GM23338 (cell line): ENCODE data around the gene LRMDA. TPM values are rescaled to one million over a fixed set of nuclear protein-coding genes. Genes with fewer than 3 reads are reported as not detected.

Experiments used
- ATAC-seq: fragments of 200-7000 bp; cut with Tn5 transposase; 3 replicates; pipeline ENCODE4 v1.9.1; 2020
- DNase-seq: peaks from one replicate; pipeline ENCODE4 v3.0.0-alpha.2; 2015; ENCODE audit warnings: low spot score
- H2AFZ ChIP-seq: fragments of 200-600 bp; sonication (generic); 2 replicates; pipeline ENCODE4 v1.8.0; 2016; ENCODE audit warnings: antibody characterized with exemption, mild to moderate bottlenecking, moderate library complexity
- H3F3A ChIP-seq: fragments of 200-600 bp; sonication (generic); replicated peaks from 2 replicates; pipeline ENCODE4 v1.8.0; 2017; ENCODE audit warnings: antibody characterized with exemption, mixed run types, low read depth
- H3K27ac ChIP-seq: fragments of 200-600 bp; sonication (generic); 2 replicates; pipeline ENCODE4 v1.6.1; 2016; ENCODE audit warnings: low read depth
- H3K27me3 ChIP-seq: fragments of 200-600 bp; sonication (generic); 2 replicates; pipeline ENCODE4 v1.8.0; 2016; ENCODE audit warnings: mild to moderate bottlenecking, mixed run types, moderate library complexity; ENCODE audit not compliant: insufficient read depth
- H3K36me3 ChIP-seq: fragments of 200-600 bp; sonication (generic); 2 replicates; pipeline ENCODE4 v1.8.0; 2016; ENCODE audit warnings: mild to moderate bottlenecking; ENCODE audit not compliant: insufficient read depth
- H3K4me1 ChIP-seq: fragments of 200-600 bp; sonication (generic); 2 replicates; pipeline ENCODE4 v1.8.0; 2016; ENCODE audit warnings: mild to moderate bottlenecking, moderate library complexity; ENCODE audit not compliant: insufficient read depth
- H3K4me2 ChIP-seq: fragments of 200-600 bp; sonication (generic); 2 replicates; pipeline ENCODE4 v1.7.1; 2017; ENCODE audit warnings: mixed run types
- H3K4me3 ChIP-seq: fragments of 200-600 bp; sonication (generic); 2 replicates; pipeline ENCODE4 v1.6.1; 2016; ENCODE audit warnings: mixed run types
- H3K79me2 ChIP-seq: fragments of 200-600 bp; sonication (generic); replicated peaks from 2 replicates; pipeline ENCODE4 v1.8.0; 2017; ENCODE audit warnings: mild to moderate bottlenecking; ENCODE audit not compliant: insufficient read depth
- H3K9me2 ChIP-seq: fragments of 200-600 bp; sonication (generic); 2 replicates; pipeline ENCODE4 v1.8.0; 2017; ENCODE audit not compliant: insufficient read depth
- H4K20me1 ChIP-seq: fragments of 200-600 bp; sonication (generic); replicated peaks from 2 replicates; pipeline ENCODE4 v1.8.0; 2017; ENCODE audit warnings: mild to moderate bottlenecking; ENCODE audit not compliant: insufficient read depth
- H3K27ac Mint-ChIP-seq: 2 replicates; pipeline ENCODE4 v1.8.0; 2020; ENCODE audit warnings: inconsistent platforms, mild to moderate bottlenecking, moderate library complexity, mixed read lengths
- H3K27me3 Mint-ChIP-seq: 3 replicates; pipeline ENCODE4 v1.8.0; 2022; ENCODE audit warnings: low read depth, mild to moderate bottlenecking, moderate library complexity, mixed read lengths, inconsistent platforms; ENCODE audit not compliant: insufficient read depth, poor library complexity
- H3K36me3 Mint-ChIP-seq: 3 replicates; pipeline ENCODE4 v1.8.0; 2021; ENCODE audit warnings: low read depth, mild to moderate bottlenecking, inconsistent platforms, moderate library complexity, mixed read lengths
- H3K4me1 Mint-ChIP-seq: 3 replicates; pipeline ENCODE4 v1.8.0; 2020; ENCODE audit warnings: mild to moderate bottlenecking, inconsistent platforms, mixed read lengths
- H3K4me3 Mint-ChIP-seq: 3 replicates; pipeline ENCODE4 v1.8.0; 2021; ENCODE audit warnings: moderate library complexity, mild to moderate bottlenecking, inconsistent platforms, mixed read lengths
- H3K9me3 Mint-ChIP-seq: 3 replicates; pipeline ENCODE4 v1.8.0; 2020; ENCODE audit warnings: moderate library complexity, mild to moderate bottlenecking, inconsistent platforms, mixed read lengths
- CREB1 ChIP-seq: fragments of 250-450 bp; sonication (Bioruptor Pico); IDR thresholded peaks from 2 replicates; pipeline ENCODE4 v1.5.0; 2020; ENCODE audit warnings: low read depth, mild to moderate bottlenecking, moderate library complexity
- CTCF ChIP-seq, 2 experiments: fragments of 200-600 bp in 1 of 2; sonication (generic) in 1 of 2; conservative IDR thresholded peaks; 2 replicates each; pipeline versions ENCODE4 v1.5.1 to v1.6.1; 2016 to 2017; ENCODE audit warnings: antibody characterized with exemption in 2 of 2, low read depth in 2 of 2, mild to moderate bottlenecking in 2 of 2, moderate library complexity in 1 of 2
- ETS1 ChIP-seq: IDR thresholded peaks from 2 replicates; pipeline ENCODE4 v1.6.1; 2016; ENCODE audit warnings: antibody characterized with exemption
- EZH2phosphoT487 ChIP-seq: fragments of 200-600 bp; sonication (generic); IDR thresholded peaks from one replicate; pipeline ENCODE4 v1.8.1; 2018; ENCODE audit warnings: antibody characterized with exemption; ENCODE audit not compliant: unreplicated experiment
- JUNB ChIP-seq: IDR thresholded peaks from one replicate; pipeline ENCODE4 v1.6.1; 2016; ENCODE audit warnings: antibody characterized with exemption; ENCODE audit not compliant: unreplicated experiment
- REST ChIP-seq: IDR thresholded peaks from one replicate; pipeline ENCODE4 v1.6.1; 2018; ENCODE audit warnings: antibody characterized with exemption; ENCODE audit not compliant: unreplicated experiment
- STAT1 ChIP-seq: IDR thresholded peaks from one replicate; pipeline ENCODE4 v1.6.1; 2016; ENCODE audit warnings: antibody characterized with exemption; ENCODE audit not compliant: unreplicated experiment
- ZNF114 ChIP-seq: fragments of 250-450 bp; sonication (Bioruptor Pico); IDR thresholded peaks from 2 replicates; pipeline ENCODE4 v1.5.0; 2020; ENCODE audit warnings: mild to moderate bottlenecking, moderate library complexity
- ZNF331 ChIP-seq: fragments of 250-450 bp; sonication (Bioruptor Pico); IDR thresholded peaks from 2 replicates; pipeline ENCODE4 v1.5.0; 2020; ENCODE audit warnings: low read depth, mild to moderate bottlenecking, moderate library complexity
- ZNF462 ChIP-seq: fragments of 250-450 bp; sonication (Bioruptor Pico); IDR thresholded peaks from 2 replicates; pipeline ENCODE4 v1.5.0; 2020; ENCODE audit warnings: mild to moderate bottlenecking, moderate library complexity
- polyA plus RNA-seq: library from polyadenylated mRNA; unstranded; fragments of >200 nt; fragmentation: Nextera tagmentation; extraction: Ambion mirVana; gene quantifications from 2 replicates; pipeline ENCODE4 v1.2.1, GENCODE V29; 2016
- total RNA-seq: library from RNA; depleted of rRNA; stranded (reverse); fragments of >200 nt; shearing (Covaris generic); gene quantifications from 2 replicates; pipeline ENCODE4 v1.2.3, GENCODE V29; 2014

The LRMDA gene
- total and polyA plus RNA-seq, 2 experiments from 2014 or later: 0.90 to 1.8 TPM

GRCh38 chr10:75475460-75476182 is 44.2 kb downstream of the LRMDA start:
- Histone ChIP-seq H3K27ac (no peak overlapping the region), H3K4me3 (no peak overlapping the region), H3K79me2 (no peaks in the 10 kb centered on the region), H3K36me3 (no peaks in the 10 kb centered on the region; the same call in 1 of the 2 replicates), H3F3A (no peaks in the 10 kb centered on the region), H3K27me3 (peaks cover 6% of the 10 kb centered on the region; the same call in 1 of the 2 replicates), H3K9me2 (peaks cover 11% of the 10 kb centered on the region; the same call in 1 of the 2 replicates), H3K4me2 (peak overlapping the region; percentile 10), H4K20me1 (no peaks in the 10 kb centered on the region), H3K4me1 (peaks cover 18% of the 10 kb centered on the region), H2AFZ (no peak overlapping the region)
- peak; percentile 21 for DNase-seq
- Mint-ChIP-seq H3K4me3 (no peak overlapping the region; the same call in 2 of the 3 replicates), H3K36me3 (no peaks in the 10 kb centered on the region), H3K27me3 (no peaks in the 10 kb centered on the region), H3K27ac (no peak overlapping the region), H3K9me3 (no peaks in the 10 kb centered on the region; the same call in 2 of the 3 replicates), H3K4me1 (peaks cover 20% of the 10 kb centered on the region)
- no peak for TF ChIP-seq ETS1
- TF ChIP-seq REST: no peak
- TF ChIP-seq ZNF462 (CRISPR knock-in tag): no peak
- TF ChIP-seq JUNB: no peak
- TF ChIP-seq ZNF114 (CRISPR knock-in tag): no peak
- TF ChIP-seq ZNF331: no peak
- TF ChIP-seq CREB1 (CRISPR knock-in tag): no peak
- no peak for TF ChIP-seq EZH2phosphoT487
- TF ChIP-seq CTCF (conservative IDR thresholded peaks at IDR 0.05; ENCODE audit: low read depth in 2 of 2): no peak
- no peak for TF ChIP-seq STAT1
- ATAC-seq: peak; percentile 62
